Epidermal melanocyte (primary cell): Measurements from ENCODE around the gene PGLYRP4.

Experiments used
- DNase-seq: peaks from one replicate; pipeline ENCODE4 v3.0.0; 2011; ENCODE audit warnings: low spot score; ENCODE audit not compliant: insufficient read length

Gene PGLYRP4

DNA sequence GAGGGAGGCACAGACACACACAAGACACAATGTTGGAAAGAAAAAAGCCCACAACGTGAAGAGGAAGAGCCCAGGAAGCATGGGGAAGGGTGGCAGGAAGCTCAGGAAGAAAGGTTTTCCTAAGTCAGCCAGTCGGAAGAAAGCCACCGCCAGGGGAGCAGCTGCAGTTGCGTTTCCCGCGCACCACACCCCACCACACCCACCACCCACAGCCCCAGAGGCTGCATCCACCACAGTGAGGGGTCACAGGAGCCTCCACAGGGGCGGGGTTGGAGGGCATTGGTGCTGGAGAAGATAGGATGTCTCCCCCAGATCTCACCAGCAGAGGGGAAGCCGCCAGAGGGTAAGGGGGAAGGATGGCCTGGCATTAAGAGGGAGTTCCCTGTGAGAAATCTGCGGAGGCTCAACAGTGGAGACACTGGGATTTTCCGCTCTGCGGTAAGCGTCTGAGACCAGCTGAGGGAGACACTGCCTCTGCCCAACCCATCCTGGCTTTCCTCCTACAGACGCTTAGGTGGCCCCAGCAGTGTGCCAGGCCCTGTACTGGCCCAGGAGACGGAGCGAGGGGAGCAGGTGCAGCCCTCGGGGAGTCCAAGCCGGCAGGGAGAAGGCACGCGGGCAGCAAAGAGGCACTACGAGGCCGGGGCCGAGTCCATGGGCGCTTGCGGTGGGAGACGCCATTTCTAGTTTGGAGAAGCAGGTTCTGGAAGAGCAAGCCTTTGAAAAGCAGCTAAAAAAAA lies 55.7 kb downstream of the PGLYRP4 start:
- DNase-seq, result no peak

DNA sequence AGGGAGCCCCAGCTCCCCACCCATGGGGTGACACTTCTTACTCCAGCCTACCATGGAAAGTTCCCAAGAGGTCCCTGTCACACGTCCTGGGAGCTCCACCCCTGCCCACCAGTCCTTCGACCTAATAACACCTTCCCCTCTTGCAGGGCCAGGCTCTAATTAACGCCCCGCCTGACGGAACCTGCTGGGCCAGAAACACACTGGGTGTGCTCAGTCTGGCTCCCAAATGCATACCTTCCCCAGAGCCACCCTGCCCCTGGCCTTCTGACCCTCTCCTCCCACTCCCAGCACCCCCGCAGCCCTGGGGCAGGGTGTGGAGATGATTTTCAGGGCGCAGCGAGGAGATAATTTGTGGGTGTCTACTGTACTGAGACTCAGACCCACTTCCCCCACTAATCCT lies 56.5 kb downstream of the PGLYRP4 start:
- DNase-seq, result no peak

GRCh38 chr1:153291514-153291913 lies 57.1 kb downstream of the PGLYRP4 start:
- no peak for DNase-seq

DNA sequence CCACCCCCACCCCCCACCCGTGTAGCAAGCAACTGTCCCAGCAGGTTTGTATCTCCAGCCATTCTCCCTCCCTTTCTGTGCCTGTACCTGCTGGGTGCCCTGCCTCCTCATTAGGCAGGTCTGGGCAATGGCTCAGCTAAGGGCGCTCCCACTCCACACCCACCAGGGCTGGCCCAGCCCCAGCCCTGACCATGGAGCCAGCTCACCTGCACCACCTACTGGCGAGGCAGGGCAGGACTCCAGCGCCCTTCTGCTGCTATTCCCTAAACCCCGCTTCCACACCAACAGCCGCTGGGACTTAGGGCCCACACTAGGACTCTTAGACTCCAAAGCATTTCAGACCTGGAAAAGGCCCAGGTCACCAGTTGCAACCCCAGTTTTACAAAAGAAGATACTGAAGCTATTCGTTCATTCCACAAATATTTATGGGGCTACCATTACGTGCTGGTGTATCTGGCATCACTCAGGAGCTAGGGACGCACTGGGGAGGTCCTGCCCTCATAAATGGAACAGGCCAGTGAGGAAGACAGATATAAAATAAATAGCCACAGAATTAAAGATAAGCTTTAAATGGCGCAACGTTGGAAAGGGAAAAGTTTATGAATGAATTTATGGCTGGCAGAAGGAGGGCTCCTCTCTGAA lies 59.9 kb downstream of the PGLYRP4 start:
- no peak for DNase-seq
